GM19239 (cell line): ENCODE results near the gene CRTC3.
A peak's percentile ranks its signal among the peaks of the same experiment; 100 is the strongest.

Experiments used
- DNase-seq: peaks from one replicate; pipeline ENCODE4 v3.0.0; 2011; ENCODE audit warnings: low spot score; ENCODE audit not compliant: insufficient read length
- FAIRE-seq: peaks from 2 replicates; lab custom pipeline; 2011; peaks lifted over from hg19 to GRCh38; lab: Jason Lieb, UNC

CRTC3 gene

GRCh38 chr15:90561344-90562244, 31.9 kb downstream of the CRTC3 start:
- FAIRE-seq (peak; percentile 66), DNase-seq (no peak)

GRCh38 chr15:90562669-90563068, 32.9 kb downstream of the CRTC3 start:
- FAIRE-seq: no peak
- no peak for DNase-seq

GRCh38 chr15:90563463-90563862, 33.7 kb downstream of the CRTC3 start:
- DNase-seq (no peak), FAIRE-seq (no peak)

GRCh38 chr15:90564051-90564450, 34.3 kb downstream of the CRTC3 start:
- FAIRE-seq (peak; percentile 81), DNase-seq (no peak)

- DNase-seq: no peak
- FAIRE-seq: no peak
Measured at GRCh38 chr15:90564590-90564989, 34.9 kb downstream of the CRTC3 start.

- FAIRE-seq (no peak), DNase-seq (no peak)
Measured at GRCh38 chr15:90565866-90566265, 36.1 kb downstream of the CRTC3 start.

GRCh38 chr15:90570643-90571042, 40.9 kb downstream of the CRTC3 start:
- FAIRE-seq: no peak
- DNase-seq: no peak

- peak; percentile 71 for FAIRE-seq
- DNase-seq: no peak
Measured at GRCh38 chr15:90571063-90571541, 41.4 kb downstream of the CRTC3 start.

GRCh38 chr15:90572893-90573292, 43.2 kb downstream of the CRTC3 start:
- DNase-seq (no peak), FAIRE-seq (peak; percentile 44)

GRCh38 chr15:90576711-90577389, 47.1 kb downstream of the CRTC3 start:
- DNase-seq (no peak), FAIRE-seq (no peak)

GRCh38 chr15:90579213-90579612, 49.5 kb downstream of the CRTC3 start:
- FAIRE-seq: no peak
- DNase-seq: no peak

GRCh38 chr15:90580099-90580498, 50.4 kb downstream of the CRTC3 start:
- DNase-seq: no peak
- no peak for FAIRE-seq

- DNase-seq: no peak
- no peak for FAIRE-seq
Measured at GRCh38 chr15:90580541-90580940, 50.8 kb downstream of the CRTC3 start.

- FAIRE-seq: no peak
- DNase-seq: no peak
Measured at GRCh38 chr15:90580946-90581345, 51.2 kb downstream of the CRTC3 start.

GRCh38 chr15:90581771-90582352, 52.1 kb downstream of the CRTC3 start:
- DNase-seq (no peak), FAIRE-seq (no peak)

GRCh38 chr15:90582553-90582952, 52.8 kb downstream of the CRTC3 start:
- DNase-seq (no peak), FAIRE-seq (no peak)

GRCh38 chr15:90583471-90584252, 53.9 kb downstream of the CRTC3 start:
- DNase-seq: no peak

GRCh38 chr15:90584841-90585240, 55.1 kb downstream of the CRTC3 start:
- FAIRE-seq: no peak
- no peak for DNase-seq

More at GRCh38 chr15:90583471-90584252, 53.9 kb downstream of the CRTC3 start:
- FAIRE-seq: no peak

GRCh38 chr15:90585863-90586262, 56.1 kb downstream of the CRTC3 start:
- FAIRE-seq (no peak), DNase-seq (no peak)

GRCh38 chr15:90586948-90587347, 57.2 kb downstream of the CRTC3 start:
- DNase-seq (no peak), FAIRE-seq (peak; percentile 39)
